Measurements from ENCODE around the gene MCOLN2.
"Not testable (repeated sequence)": the region's sequence is repeated elsewhere in the genome, so short reads cannot be mapped to it uniquely, and the experiment has no call there.

Gene MCOLN2

DNA sequence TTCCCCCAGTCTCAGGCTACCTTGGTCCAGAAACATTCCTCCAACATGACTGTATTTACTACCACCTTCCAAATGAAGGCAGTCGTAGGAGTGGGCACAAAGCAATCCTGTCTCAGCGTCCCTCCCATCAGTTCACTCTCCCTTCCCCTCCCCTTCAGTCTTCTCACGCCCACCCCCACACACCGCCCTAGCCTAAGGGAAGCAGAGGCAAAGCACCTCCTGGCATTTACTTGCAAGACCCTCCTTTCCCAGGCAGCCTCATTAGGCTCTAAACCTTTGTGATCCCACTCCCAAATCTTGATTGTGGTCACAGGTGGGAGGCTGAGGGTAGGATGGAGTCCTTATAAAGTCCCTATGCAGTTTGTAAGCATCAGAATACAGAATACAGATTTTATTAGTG, 80.0 kb downstream of the MCOLN2 start:
- no peaks in the 10 kb centered on the region for H3K9me2 ChIP-seq (replicated peaks; ENCODE audit: control insufficient read depth, low read length)
- H3K27ac ChIP-seq (ENCODE audit: low read depth, low read length), result no peak overlapping the region
- H3K4me1 ChIP-seq (ENCODE audit: control insufficient read depth, low read length), result no peaks in the 10 kb centered on the region
- no peaks in the 10 kb centered on the region for H3K36me3 ChIP-seq (ENCODE audit: control insufficient read depth, low read length)
- no peaks in the 10 kb centered on the region for H4K20me1 ChIP-seq (ENCODE audit: control insufficient read depth, insufficient read depth, low read depth, low read length)
- no peak overlapping the region for H3K4me2 ChIP-seq (ENCODE audit: low read length)
- H3K79me2 ChIP-seq (ENCODE audit: control insufficient read depth, low read length), result no peaks in the 10 kb centered on the region
- no peaks in the 10 kb centered on the region for H3F3A ChIP-seq (ENCODE audit: control insufficient read depth, insufficient read depth)
- H3K27me3 ChIP-seq (ENCODE audit: control insufficient read depth, low read length), result 0 out of 2 replicates have a peak, but pooled peaks cover 2% of the 10 kb centered on the region
- TF ChIP-seq, protein P1, sequence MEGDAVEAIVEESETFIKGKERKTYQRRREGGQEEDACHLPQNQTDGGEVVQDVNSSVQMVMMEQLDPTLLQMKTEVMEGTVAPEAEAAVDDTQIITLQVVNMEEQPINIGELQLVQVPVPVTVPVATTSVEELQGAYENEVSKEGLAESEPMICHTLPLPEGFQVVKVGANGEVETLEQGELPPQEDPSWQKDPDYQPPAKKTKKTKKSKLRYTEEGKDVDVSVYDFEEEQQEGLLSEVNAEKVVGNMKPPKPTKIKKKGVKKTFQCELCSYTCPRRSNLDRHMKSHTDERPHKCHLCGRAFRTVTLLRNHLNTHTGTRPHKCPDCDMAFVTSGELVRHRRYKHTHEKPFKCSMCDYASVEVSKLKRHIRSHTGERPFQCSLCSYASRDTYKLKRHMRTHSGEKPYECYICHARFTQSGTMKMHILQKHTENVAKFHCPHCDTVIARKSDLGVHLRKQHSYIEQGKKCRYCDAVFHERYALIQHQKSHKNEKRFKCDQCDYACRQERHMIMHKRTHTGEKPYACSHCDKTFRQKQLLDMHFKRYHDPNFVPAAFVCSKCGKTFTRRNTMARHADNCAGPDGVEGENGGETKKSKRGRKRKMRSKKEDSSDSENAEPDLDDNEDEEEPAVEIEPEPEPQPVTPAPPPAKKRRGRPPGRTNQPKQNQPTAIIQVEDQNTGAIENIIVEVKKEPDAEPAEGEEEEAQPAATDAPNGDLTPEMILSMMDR (IDR thresholded peaks at IDR 0.05; ENCODE audit: low read depth, low read length, poor library complexity, severe bottlenecking), result no peak
- no peak for TF ChIP-seq EZH2phosphoT487 (IDR thresholded peaks at IDR 0.05; ENCODE audit: borderline replicate concordance, low read length)
- H3K9me3 ChIP-seq (ENCODE audit: control insufficient read depth, insufficient read depth, low read length), result no peaks in the 10 kb centered on the region
- H3K4me3 ChIP-seq (ENCODE audit: low read length), result no peak overlapping the region

- Histone ChIP-seq H3K79me2 (ENCODE audit: control insufficient read depth, low read length) (no peaks in the 10 kb centered on the region), H3K4me3 (ENCODE audit: low read length) (no peak overlapping the region), H3K4me1 (ENCODE audit: control insufficient read depth, low read length) (no peaks in the 10 kb centered on the region), H3K27ac (ENCODE audit: low read depth, low read length) (no peak overlapping the region), H4K20me1 (ENCODE audit: control insufficient read depth, insufficient read depth, low read depth, low read length) (no peaks in the 10 kb centered on the region), H3K4me2 (ENCODE audit: low read length) (no peak overlapping the region), H3K36me3 (ENCODE audit: control insufficient read depth, low read length) (no peaks in the 10 kb centered on the region), H3K27me3 (ENCODE audit: control insufficient read depth, low read length) (0 out of 2 replicates have a peak, but pooled peaks cover 5% of the 10 kb centered on the region), H3F3A (ENCODE audit: control insufficient read depth, insufficient read depth) (no peaks in the 10 kb centered on the region), H3K9me3 (ENCODE audit: control insufficient read depth, insufficient read depth, low read length) (no peaks in the 10 kb centered on the region), H3K9me2 (replicated peaks; ENCODE audit: control insufficient read depth, low read length) (no peaks in the 10 kb centered on the region)
- no peak for TF ChIP-seq EZH2phosphoT487 (IDR thresholded peaks at IDR 0.05; ENCODE audit: borderline replicate concordance, low read length)
- TF ChIP-seq, protein P1 (IDR thresholded peaks at IDR 0.05; ENCODE audit: low read depth, low read length, poor library complexity, severe bottlenecking), result no peak
Measured at GRCh38 chr1:84913555-84913892, 83.4 kb downstream of the MCOLN2 start.

GRCh38 chr1:84912726-84913554, 84.0 kb downstream of the MCOLN2 start:
- Histone ChIP-seq H3K4me3 (ENCODE audit: low read length) (no peak overlapping the region), H3K79me2 (ENCODE audit: control insufficient read depth, low read length) (no peaks in the 10 kb centered on the region), H3F3A (ENCODE audit: control insufficient read depth, insufficient read depth) (no peaks in the 10 kb centered on the region), H3K4me1 (ENCODE audit: control insufficient read depth, low read length) (no peaks in the 10 kb centered on the region), H3K9me2 (replicated peaks; ENCODE audit: control insufficient read depth, low read length) (no peaks in the 10 kb centered on the region), H3K9me3 (ENCODE audit: control insufficient read depth, insufficient read depth, low read length) (no peaks in the 10 kb centered on the region), H3K27me3 (ENCODE audit: control insufficient read depth, low read length) (peaks cover 5% of the 10 kb centered on the region; the same call in 1 of the 2 replicates), H3K4me2 (ENCODE audit: low read length) (no peak overlapping the region), H4K20me1 (ENCODE audit: control insufficient read depth, insufficient read depth, low read depth, low read length) (no peaks in the 10 kb centered on the region), H3K36me3 (ENCODE audit: control insufficient read depth, low read length) (no peaks in the 10 kb centered on the region), H3K27ac (ENCODE audit: low read depth, low read length) (no peak overlapping the region)
- TF ChIP-seq, protein P1 (IDR thresholded peaks at IDR 0.05; ENCODE audit: low read depth, low read length, poor library complexity, severe bottlenecking), result no peak
- TF ChIP-seq EZH2phosphoT487 (IDR thresholded peaks at IDR 0.05; ENCODE audit: borderline replicate concordance, low read length), result no peak

DNA sequence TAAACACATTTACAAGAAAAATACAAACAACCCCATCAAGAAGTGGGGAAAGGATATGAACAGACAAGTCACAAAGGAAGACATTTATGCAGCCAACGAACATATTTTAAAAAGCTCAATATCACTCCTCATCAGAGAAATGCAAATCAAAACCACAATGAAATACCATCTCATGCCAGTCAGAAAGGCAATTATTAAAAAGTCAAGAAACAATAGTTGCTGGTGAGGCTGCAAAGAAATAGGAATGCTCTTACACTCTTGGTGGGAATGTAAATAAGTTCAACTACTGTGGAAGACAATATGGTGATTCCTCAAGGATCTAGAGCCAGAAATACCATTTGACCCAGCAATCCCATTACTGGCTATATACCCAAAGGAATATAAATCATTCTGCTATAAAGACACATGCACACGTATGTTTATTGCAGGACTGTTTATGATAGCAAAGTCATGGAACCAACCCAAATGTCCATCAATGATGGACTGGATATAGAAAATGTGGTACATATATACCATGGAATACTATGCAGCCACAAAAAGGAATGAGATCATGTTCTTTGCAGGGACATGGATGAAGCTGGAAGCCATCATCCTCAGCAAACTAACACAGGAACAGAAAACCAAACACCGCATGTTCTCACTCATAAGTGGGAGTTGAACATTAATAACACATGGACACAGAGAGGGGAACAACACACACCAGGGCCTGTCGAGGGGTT, 88.0 kb downstream of the MCOLN2 start:
- H3K4me2 ChIP-seq (ENCODE audit: low read length); H3K79me2 ChIP-seq (ENCODE audit: control insufficient read depth, low read length); H3F3A ChIP-seq (ENCODE audit: control insufficient read depth, insufficient read depth); H3K27me3 ChIP-seq (ENCODE audit: control insufficient read depth, low read length); H3K4me1 ChIP-seq (ENCODE audit: control insufficient read depth, low read length); H3K27ac ChIP-seq (ENCODE audit: low read depth, low read length); H3K9me2 ChIP-seq (replicated peaks; ENCODE audit: control insufficient read depth, low read length); H3K9me3 ChIP-seq (ENCODE audit: control insufficient read depth, insufficient read depth, low read length); H3K4me3 ChIP-seq (ENCODE audit: low read length); H3K36me3 ChIP-seq (ENCODE audit: control insufficient read depth, low read length); H4K20me1 ChIP-seq (ENCODE audit: control insufficient read depth, insufficient read depth, low read depth, low read length): not testable (repeated sequence)
